K562 (cell line): ENCODE data around the gene PLXNA2. TPM values are rescaled to one million over a fixed set of nuclear protein-coding genes. Genes with fewer than 3 reads are reported as not detected.
A peak's percentile ranks its signal among the peaks of the same experiment; 100 is the strongest.

ENCODE experiments used
- ATAC-seq: fragments of 200-7000 bp; cut with Tn5 transposase; 3 replicates; pipeline ENCODE4 v1.9.1; 2020; ENCODE audit warnings: moderate library complexity
- BruUV-seq: library from RNA; stranded (reverse); fragments of 400-500 nt; replicated peaks from 2 replicates; lab custom pipeline; 2021; lab: Mats Ljungman, UMichigan
- CTCF ChIA-PET: fragments of 300-600 bp; formaldehyde crosslinking; extraction: SDS; loops from one replicate; lab custom pipeline; 2021; ENCODE audit warnings: low intra/inter-chr PET ratio; lab: Yijun Ruan, JAX
- POLR2A ChIA-PET: fragments of 300-600, 350-650 bp; sonication (Branson Sonifier 250); formaldehyde crosslinking; extraction: SDS; loops from one replicate; lab custom pipeline; 2021; ENCODE audit warnings: antibody characterized with exemption, inconsistent platforms; lab: Yijun Ruan, JAX
- DNase-seq, 4 experiments: peaks; one replicate each; pipeline versions ENCODE4 v3.0.0 to v3.0.0-alpha.2; 2011 to 2018; ENCODE audit warnings: low spot score in 3 of 4, mixed read lengths in 3 of 4; ENCODE audit errors: extremely low read depth in 1 of 4
- FAIRE-seq: peaks from 2 replicates; lab custom pipeline; 2011; peaks lifted over from hg19 to GRCh38; lab: Jason Lieb, UNC
- H2AFZ ChIP-seq: 2 replicates; pipeline ENCODE4 v1.6.0; 2011; ENCODE audit warnings: low read depth, low read length, control low read depth, inconsistent platforms
- H3K27ac ChIP-seq: fragments of 200-600 bp; 3 replicates; pipeline ENCODE4 v1.8.0; 2011; ENCODE audit warnings: low read depth, mild to moderate bottlenecking, control low read depth, inconsistent platforms, low read length, moderate library complexity, mixed read lengths; ENCODE audit errors: extremely low read depth
- H3K27me3 ChIP-seq, 2 experiments: fragments of 300-600 bp in 1 of 2; 2 replicates in 1 of 2; 3 replicates in 1 of 2; pipeline versions ENCODE4 v1.6.0 to v1.8.0; 2011; ENCODE audit warnings: inconsistent platforms in 2 of 2, low read length in 2 of 2, mild to moderate bottlenecking in 1 of 2, mixed read lengths in 1 of 2, moderate library complexity in 1 of 2; ENCODE audit not compliant: control insufficient read depth in 2 of 2, insufficient read depth in 2 of 2
- H3K36me3 ChIP-seq: fragments of 300-600 bp; 3 replicates; pipeline ENCODE4 v1.8.0; 2011; ENCODE audit warnings: mild to moderate bottlenecking, low read length, inconsistent platforms; ENCODE audit not compliant: control insufficient read depth, insufficient read depth
- H3K4me1 ChIP-seq, 2 experiments: fragments of 200-600 bp in 1 of 2; replicated peaks in 1 of 2; 2 replicates in 1 of 2; 3 replicates in 1 of 2; pipeline versions ENCODE4 v1.5.1 to v1.8.0; 2011; ENCODE audit warnings: inconsistent platforms in 2 of 2, low read length in 2 of 2, mild to moderate bottlenecking in 1 of 2, mixed read lengths in 1 of 2, moderate library complexity in 1 of 2; ENCODE audit not compliant: control insufficient read depth in 2 of 2, insufficient read depth in 2 of 2
- H3K4me2 ChIP-seq: 2 replicates; pipeline ENCODE4 v1.6.1; 2011; ENCODE audit warnings: low read length, control low read depth, inconsistent platforms, mixed read lengths; ENCODE audit not compliant: insufficient read depth
- H3K4me3 ChIP-seq: fragments of 200-600 bp; sonication (generic), shearing (Covaris generic); 2 replicates; pipeline ENCODE4 v1.5.1; 2016; ENCODE audit warnings: control low read depth, inconsistent platforms
- H3K79me2 ChIP-seq: fragments of 200-600 bp; 3 replicates; pipeline ENCODE4 v1.8.0; 2011; ENCODE audit warnings: low read length, inconsistent platforms; ENCODE audit not compliant: control insufficient read depth, insufficient read depth
- H3K9ac ChIP-seq, 2 experiments: 2 replicates each; pipeline versions ENCODE4 v1.6.0 to v1.6.1; 2011; ENCODE audit warnings: low read depth in 2 of 2, low read length in 2 of 2, control low read depth in 1 of 2, inconsistent platforms in 1 of 2, mild to moderate bottlenecking in 1 of 2, mixed read lengths in 1 of 2; ENCODE audit not compliant: insufficient read depth in 1 of 2
- H3K9me1 ChIP-seq: one replicate; pipeline ENCODE4 v1.6.0; 2011; ENCODE audit warnings: inconsistent platforms, mild to moderate bottlenecking, low read length, moderate library complexity; ENCODE audit not compliant: control insufficient read depth, insufficient read depth
- H3K9me3 ChIP-seq: replicated peaks from 2 replicates; pipeline ENCODE4 v1.5.1; 2011; ENCODE audit warnings: low read depth, low read length, inconsistent platforms; ENCODE audit not compliant: control insufficient read depth, insufficient read depth
- H4K20me1 ChIP-seq: replicated peaks from 2 replicates; pipeline ENCODE4 v1.6.1; 2011; ENCODE audit warnings: low read length, inconsistent platforms, mixed read lengths; ENCODE audit not compliant: control insufficient read depth, insufficient read depth
- ARID1B ChIP-seq: fragments of 450-650 bp; IDR thresholded peaks from 2 replicates; pipeline ENCODE4 v1.6.1; 2016; ENCODE audit warnings: antibody characterized with exemption, mild to moderate bottlenecking, inconsistent platforms
- CBFA2T2 ChIP-seq: fragments of 450-650 bp; conservative IDR thresholded peaks from 2 replicates; pipeline ENCODE4 v1.6.1; 2017; ENCODE audit warnings: mild to moderate bottlenecking
- FOSL1 ChIP-seq: fragments of 200-800 bp; sonication (Bioruptor generic); conservative IDR thresholded peaks from 2 replicates; pipeline ENCODE4 v1.6.1; 2016; ENCODE audit warnings: missing genetic modification characterization, missing compliant biosample characterization
- HINFP ChIP-seq: fragments of 450-650 bp; conservative IDR thresholded peaks from 2 replicates; pipeline ENCODE4 v1.6.1; 2016; ENCODE audit warnings: missing genetic modification characterization, low read depth, mild to moderate bottlenecking, control low read depth, missing compliant biosample characterization
- JUND ChIP-seq, 2 experiments: IDR thresholded peaks; 2 replicates in 1 of 2; 3 replicates in 1 of 2; pipeline ENCODE4 v1.6.1; 2011; ENCODE audit warnings: borderline replicate concordance in 2 of 2, low read depth in 2 of 2, low read length in 2 of 2, improper control_type of control experiment in 1 of 2, missing biosample characterization in 1 of 2, missing genetic modification characterization in 1 of 2, missing genetic modification reagents in 1 of 2
- NFIC ChIP-seq: fragments of 450-650 bp; IDR thresholded peaks from 2 replicates; pipeline ENCODE4 v1.6.1; 2017; ENCODE audit warnings: mild to moderate bottlenecking, inconsistent platforms
- PRMT5 ChIP-seq: sonication (generic); formaldehyde crosslinking; IDR thresholded peaks from 2 replicates; pipeline ENCODE4 v1.5.0; 2020; ENCODE audit warnings: missing genetic modification reagents
- RREB1 ChIP-seq: fragments of 250-450 bp; sonication (Bioruptor Pico); IDR thresholded peaks from 2 replicates; pipeline ENCODE4 v1.4.0; 2020
- SMARCB1 ChIP-seq: IDR thresholded peaks from 2 replicates; pipeline ENCODE4 v1.6.1; 2011; ENCODE audit warnings: improper control_type of control experiment, low read depth; ENCODE audit not compliant: insufficient read length
- STAT5B ChIP-seq: fragments of 250-450 bp; sonication (Bioruptor Pico); IDR thresholded peaks from 2 replicates; pipeline ENCODE4 v1.8.0; 2021; ENCODE audit warnings: mild to moderate bottlenecking, inconsistent platforms
- TFAP4 ChIP-seq: sonication (generic); formaldehyde crosslinking; IDR thresholded peaks from 2 replicates; pipeline ENCODE4 v1.8.0; 2022; ENCODE audit warnings: missing genetic modification reagents, mild to moderate bottlenecking, moderate library complexity, borderline replicate concordance
- ZNF57 ChIP-seq: fragments of 450-650 bp; formaldehyde crosslinking; IDR thresholded peaks from 2 replicates; pipeline ENCODE4 v1.4.0; 2020; ENCODE audit warnings: mild to moderate bottlenecking, moderate library complexity
- WGBS: fragments of 100-300 bp; shearing (Covaris generic); methylation state at CpG from one replicate; pipeline ENCODE4 v1.1.6; 2016; ENCODE audit warnings: low coverage, mixed read lengths; ENCODE audit not compliant: insufficient coverage; ENCODE audit errors: missing lambda C conversion rate; 5-methylcytosine and 5-hydroxymethylcytosine counted together
- in situ Hi-C: fragments of 300-500 bp; cut with MboI; formaldehyde crosslinking; loops from 4 replicates; pipeline ENCODE4 v1.15.0; 2018; ENCODE audit warnings: inconsistent platforms, mixed read lengths
- intact Hi-C: fragments of 100-400 bp; cut with micrococcal nuclease; formaldehyde crosslinking; loops from 2 replicates; pipeline ENCODE4 v1.14.2; 2022
- polyA plus RNA-seq, 8 experiments: library from polyadenylated mRNA; depleted of rRNA in 4 of 8; stranded (reverse) in 5 of 8; unstranded in 3 of 8; fragments of >200 nt; fragmentation: Nextera tagmentation in 2 of 8; fragmentation: Illumina TruSeq in 1 of 8; extraction: Ambion mirVana in 2 of 8; extraction: Trizol in 1 of 8; gene quantifications; 2 replicates each; pipeline versions ENCODE4 v1.2.1 to v1.2.3, GENCODE V29; 2011 to 2014; ENCODE audit warnings: inconsistent platforms in 1 of 8, missing spikeins in 1 of 8
- total RNA-seq, 7 experiments: library from RNA; depleted of rRNA in 6 of 7; stranded (reverse); fragments of >200 nt in 6 of 7; fragmentation: Illumina TruSeq in 2 of 7; extraction: Trizol in 2 of 7; gene quantifications; 2 replicates each; pipeline versions ENCODE4 v1.2.1 to v1.2.3, GENCODE V29; 2011 to 2021; ENCODE audit warnings: low replicate concordance in 1 of 7

Gene PLXNA2
- total and polyA plus RNA-seq, 9 of the 15 experiments (the other 6 are each of a cell fraction or from before 2014, with no cell fraction given): 0.01 to 1.3 (median 0.32) TPM

GRCh38 chr1:208201229-208201628 is 43.0 kb downstream of the PLXNA2 start:
- POLR2A ChIA-PET: interaction anchor here (1.2 kb wide), 1 partner anchor 12 kb away, joined by 3 read pairs; no protein-coding TSS in a partner anchor
- no peaks in the 10 kb centered on the region for H4K20me1 ChIP-seq
- H3K4me2 ChIP-seq: no peak overlapping the region; the same call in 1 of the 2 replicates
- 6% methylated on average over 4 of the region's 4 CpGs for WGBS
- DNase-seq: peak in 2 of 4 experiments; percentile 57 to 63
- no TSS peak for BruUV-seq
- no peak overlapping the region for H3K27ac ChIP-seq
- peaks cover 0 to 11% of the 10 kb centered on the region in 2 experiments; a peak in 3 of 5 replicates for H3K4me1 ChIP-seq
- no peak overlapping the region for H3K4me3 ChIP-seq
- no peaks in the 10 kb centered on the region for H3K27me3 ChIP-seq
- H3K9me3 ChIP-seq: no peaks in the 10 kb centered on the region
- intact Hi-C loops: no loop called here
- no peak overlapping the region for H2AFZ ChIP-seq
- peak overlapping the region in 1 of 2 experiments; percentile 42; a peak in 1 of 4 replicates for H3K9ac ChIP-seq
- no peaks in the 10 kb centered on the region for H3K36me3 ChIP-seq
- CTCF ChIA-PET: no interaction called here
- no peak for FAIRE-seq
- no peaks in the 10 kb centered on the region for H3K79me2 ChIP-seq
- no peaks in the 10 kb centered on the region for H3K9me1 ChIP-seq
- in situ Hi-C loops: no loop called here
- no peak; the same call in 1 of the 3 replicates for ATAC-seq
- TF ChIP-seq RREB1 (CRISPR knock-in tag) (no peak), ARID1B (peak; percentile 26; the same call in 1 of the 2 replicates), FOSL1 (tag) (peak; percentile 82), JUND (IDR thresholded peaks at IDR 0.05; ENCODE audit: borderline replicate concordance, low read depth, low read length) (0 out of 2 replicates have a peak, but pooled peaks have one; percentile 26), JUND (tag; IDR thresholded peaks at IDR 0.05; ENCODE audit: borderline replicate concordance, low read depth, low read length) (no peak; the same call in 2 of the 3 replicates), SMARCB1 (no peak), HINFP (no peak), STAT5B (CRISPR knock-in tag) (no peak), CBFA2T2 (0 out of 2 replicates have a peak, but pooled peaks have one; percentile 12), ZNF57 (CRISPR knock-in tag) (no peak), PRMT5 (CRISPR knock-in tag) (no peak), NFIC (no peak), TFAP4 (CRISPR knock-in tag) (peak; percentile 25; the same call in 1 of the 2 replicates)
